ENCODE data around the gene QPCTL.

Gene QPCTL

GRCh38 chr19:45645631-45646344 is 46.7 kb upstream of the QPCTL start:
- no peaks in the 10 kb centered on the region for H3K36me3 Mint-ChIP-seq (ENCODE audit: low read depth)
- no peaks in the 10 kb centered on the region for H3K9me3 Mint-ChIP-seq
- peak overlapping the region in 1 of 3 experiments; percentile 77 for H3K27ac Mint-ChIP-seq
- TF ChIP-seq, protein P1, sequence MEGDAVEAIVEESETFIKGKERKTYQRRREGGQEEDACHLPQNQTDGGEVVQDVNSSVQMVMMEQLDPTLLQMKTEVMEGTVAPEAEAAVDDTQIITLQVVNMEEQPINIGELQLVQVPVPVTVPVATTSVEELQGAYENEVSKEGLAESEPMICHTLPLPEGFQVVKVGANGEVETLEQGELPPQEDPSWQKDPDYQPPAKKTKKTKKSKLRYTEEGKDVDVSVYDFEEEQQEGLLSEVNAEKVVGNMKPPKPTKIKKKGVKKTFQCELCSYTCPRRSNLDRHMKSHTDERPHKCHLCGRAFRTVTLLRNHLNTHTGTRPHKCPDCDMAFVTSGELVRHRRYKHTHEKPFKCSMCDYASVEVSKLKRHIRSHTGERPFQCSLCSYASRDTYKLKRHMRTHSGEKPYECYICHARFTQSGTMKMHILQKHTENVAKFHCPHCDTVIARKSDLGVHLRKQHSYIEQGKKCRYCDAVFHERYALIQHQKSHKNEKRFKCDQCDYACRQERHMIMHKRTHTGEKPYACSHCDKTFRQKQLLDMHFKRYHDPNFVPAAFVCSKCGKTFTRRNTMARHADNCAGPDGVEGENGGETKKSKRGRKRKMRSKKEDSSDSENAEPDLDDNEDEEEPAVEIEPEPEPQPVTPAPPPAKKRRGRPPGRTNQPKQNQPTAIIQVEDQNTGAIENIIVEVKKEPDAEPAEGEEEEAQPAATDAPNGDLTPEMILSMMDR (IDR thresholded peaks at IDR 0.05; ENCODE audit: unreplicated experiment in 3 of 3), result no peak
- H3K27me3 Mint-ChIP-seq (ENCODE audit: low read depth), result peaks cover 35% of the 10 kb centered on the region
- H3K4me3 Mint-ChIP-seq, result peak overlapping the region; percentile 87 to 90 (median 88)
- peaks cover 23% of the 10 kb centered on the region for H3K4me1 Mint-ChIP-seq

DNA sequence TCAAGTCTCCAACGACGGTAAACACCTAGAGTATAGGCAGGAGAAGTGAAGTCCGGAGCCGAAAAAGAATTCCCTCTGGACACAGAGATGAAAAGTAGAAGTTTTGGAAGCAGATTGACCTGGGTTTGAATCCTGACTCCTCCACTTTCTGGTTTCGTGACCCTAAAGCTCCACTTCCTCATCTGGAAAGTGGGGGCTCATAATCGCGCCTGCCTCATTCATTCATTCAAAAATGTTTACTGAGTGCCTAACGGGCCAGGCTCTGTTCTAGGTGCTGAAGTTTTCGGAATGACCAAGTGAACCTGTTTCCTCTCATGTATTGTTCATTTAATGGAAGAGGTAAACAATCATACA is 46.1 kb upstream of the QPCTL start:
- Mint-ChIP-seq H3K36me3 (ENCODE audit: low read depth) (no peaks in the 10 kb centered on the region), H3K9me3 (no peaks in the 10 kb centered on the region), H3K4me3 (peak overlapping the region; percentile 87 to 90 (median 88)), H3K27me3 (ENCODE audit: low read depth) (peaks cover 29% of the 10 kb centered on the region), H3K4me1 (peaks cover 18% of the 10 kb centered on the region), H3K27ac (peak overlapping the region in 1 of 3 experiments; percentile 45)
- TF ChIP-seq, protein P1 (IDR thresholded peaks at IDR 0.05; ENCODE audit: unreplicated experiment in 3 of 3), result no peak

DNA sequence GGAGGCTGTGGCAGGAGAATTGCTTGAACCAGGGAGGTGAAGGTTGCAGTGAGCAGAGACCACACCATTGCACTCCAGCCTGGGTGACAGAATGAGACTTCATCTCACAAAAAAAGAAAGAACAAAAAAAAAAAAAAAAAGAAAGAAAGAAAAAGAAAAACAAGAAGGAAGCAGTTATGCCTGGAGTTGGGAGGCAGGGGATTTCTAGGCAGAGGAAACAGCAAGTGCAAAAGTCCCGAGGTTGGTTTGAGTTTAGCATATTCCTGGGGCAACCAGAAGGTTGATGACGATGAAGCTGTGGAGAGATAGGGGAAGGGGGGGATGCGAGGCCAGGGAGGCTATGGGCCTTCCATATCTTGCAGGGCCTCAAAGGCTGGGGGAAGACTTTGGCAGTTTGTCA is 41.7 kb upstream of the QPCTL start:
- H3K36me3 Mint-ChIP-seq (ENCODE audit: low read depth), result no peaks in the 10 kb centered on the region
- H3K4me1 Mint-ChIP-seq, result peaks cover 7% of the 10 kb centered on the region
- no peak overlapping the region for H3K27ac Mint-ChIP-seq
- peaks cover 12% of the 10 kb centered on the region for H3K27me3 Mint-ChIP-seq (ENCODE audit: low read depth)
- no peaks in the 10 kb centered on the region for H3K9me3 Mint-ChIP-seq
- TF ChIP-seq, protein P1 (IDR thresholded peaks at IDR 0.05; ENCODE audit: unreplicated experiment in 3 of 3), result no peak
- H3K4me3 Mint-ChIP-seq, result no peak overlapping the region

DNA sequence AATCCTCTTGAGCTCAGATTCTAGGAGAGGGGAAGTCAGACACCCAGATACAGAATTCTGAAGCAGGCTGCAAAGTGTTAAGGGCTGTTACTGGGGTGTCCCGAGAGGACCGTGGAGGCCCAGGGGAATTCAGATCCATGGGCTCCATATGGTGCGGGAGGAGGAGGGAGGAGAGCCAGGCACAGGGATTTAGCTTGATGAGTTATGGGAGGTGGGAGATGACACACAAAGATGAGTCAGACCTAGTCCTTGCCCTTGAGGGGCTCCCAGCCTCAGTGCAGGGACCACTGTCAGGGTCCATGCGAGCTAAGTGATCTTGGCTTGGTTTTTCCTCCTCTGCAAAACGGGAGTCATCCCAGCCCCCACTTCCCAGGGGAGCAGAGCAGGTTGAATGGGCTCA is 38.8 kb upstream of the QPCTL start:
- H3K36me3 Mint-ChIP-seq (ENCODE audit: low read depth), result no peaks in the 10 kb centered on the region
- no peak overlapping the region for H3K4me3 Mint-ChIP-seq
- H3K27me3 Mint-ChIP-seq (ENCODE audit: low read depth), result peaks cover 11% of the 10 kb centered on the region
- no peaks in the 10 kb centered on the region for H3K4me1 Mint-ChIP-seq
- H3K27ac Mint-ChIP-seq, result no peak overlapping the region
- TF ChIP-seq, protein P1 (IDR thresholded peaks at IDR 0.05; ENCODE audit: unreplicated experiment in 3 of 3), result no peak
- no peaks in the 10 kb centered on the region for H3K9me3 Mint-ChIP-seq

GRCh38 chr19:45655073-45655472 is 37.4 kb upstream of the QPCTL start:
- Mint-ChIP-seq H3K27me3 (ENCODE audit: low read depth) (peaks cover 23% of the 10 kb centered on the region), H3K9me3 (no peaks in the 10 kb centered on the region), H3K4me1 (no peaks in the 10 kb centered on the region), H3K36me3 (ENCODE audit: low read depth) (no peaks in the 10 kb centered on the region), H3K4me3 (no peak overlapping the region), H3K27ac (no peak overlapping the region)
- TF ChIP-seq, protein P1 (IDR thresholded peaks at IDR 0.05; ENCODE audit: unreplicated experiment in 3 of 3), result no peak

DNA sequence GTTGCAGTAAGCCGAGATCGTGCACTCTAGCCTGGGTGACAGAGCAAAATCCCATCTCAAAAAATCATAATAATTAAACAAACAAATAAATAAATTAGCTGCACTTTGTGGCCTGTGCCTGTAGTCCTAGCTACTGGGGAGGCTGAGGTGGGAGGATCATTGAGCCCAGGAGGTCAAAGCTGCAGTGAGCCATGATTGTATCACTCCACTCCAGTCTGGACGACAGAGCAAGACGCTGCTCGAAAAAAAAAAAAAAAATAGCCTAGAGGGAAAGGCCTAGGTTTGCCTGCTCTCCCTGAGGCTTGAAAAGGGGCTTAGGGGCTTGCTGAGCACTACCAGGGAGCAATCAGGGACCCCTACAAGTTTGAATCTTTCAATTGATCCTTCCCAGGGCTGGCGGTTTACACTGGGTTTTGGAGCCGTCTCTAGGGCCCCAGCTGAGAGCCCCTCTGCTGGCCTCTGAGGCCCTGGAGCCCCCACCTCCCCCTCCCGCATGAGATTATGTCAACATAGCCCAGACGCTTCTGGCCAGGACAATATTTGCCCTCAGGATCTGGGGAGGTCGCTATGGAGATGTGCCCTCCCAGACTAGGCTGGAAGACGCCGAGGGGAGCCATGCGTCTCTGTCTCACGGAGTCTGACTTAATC is 34.8 kb upstream of the QPCTL start:
- Mint-ChIP-seq H3K4me3 (no peak overlapping the region), H3K36me3 (ENCODE audit: low read depth) (no peaks in the 10 kb centered on the region), H3K27me3 (ENCODE audit: low read depth) (peaks cover 35% of the 10 kb centered on the region), H3K4me1 (no peaks in the 10 kb centered on the region), H3K27ac (no peak overlapping the region), H3K9me3 (no peaks in the 10 kb centered on the region)
- TF ChIP-seq, protein P1 (IDR thresholded peaks at IDR 0.05; ENCODE audit: unreplicated experiment in 3 of 3), result no peak
